HT-29 (cell line): ENCODE data around the gene VWA8. TPM values are rescaled to one million over a fixed set of nuclear protein-coding genes. Genes with fewer than 3 reads are reported as not detected.
A peak's percentile ranks its signal among the peaks of the same experiment; 100 is the strongest.
"Not testable (repeated sequence)": the region's sequence is repeated elsewhere in the genome, so short reads cannot be mapped to it uniquely, and the experiment has no call there.

Source experiments
- DNase-seq: peaks from one replicate; pipeline ENCODE4 v3.0.0-alpha.2; 2015; ENCODE audit warnings: low spot score
- total RNA-seq: library from RNA; depleted of rRNA; stranded (reverse); fragments of >200 nt; shearing (Covaris generic); gene quantifications from 2 replicates; pipeline ENCODE4 v1.2.3, GENCODE V29; 2014

Gene VWA8
- total RNA-seq, 1 experiment from 2014 or later = 17.2 TPM

GRCh38 chr13:41966671-41967070, 5.8 kb upstream of the VWA8 start:
- DNase-seq = no peak

GRCh38 chr13:41962994-41963393, 2.1 kb upstream of the VWA8 start:
- DNase-seq = no peak

- DNase-seq = no peak
These were observed 504 bp upstream of the VWA8 start for GRCh38 chr13:41961466-41961760.

- peak; percentile 66 for DNase-seq
These were observed 685 bp downstream of the VWA8 start for GRCh38 chr13:41960211-41960636.

- DNase-seq = no peak
These were observed 4.6 kb downstream of the VWA8 start for GRCh38 chr13:41956272-41956671.

GRCh38 chr13:41955605-41956004, 5.3 kb downstream of the VWA8 start:
- DNase-seq = no peak

- DNase-seq = no peak
These were observed 6.7 kb downstream of the VWA8 start for GRCh38 chr13:41954226-41954625.

- no peak for DNase-seq
These were observed 8.2 kb downstream of the VWA8 start for GRCh38 chr13:41952749-41953148.

GRCh38 chr13:41949104-41949503, 11.8 kb downstream of the VWA8 start:
- DNase-seq = not testable (repeated sequence)

GRCh38 chr13:41945926-41946325, 15.0 kb downstream of the VWA8 start:
- no peak for DNase-seq

GRCh38 chr13:41944635-41945397, 16.1 kb downstream of the VWA8 start:
- no peak for DNase-seq

GRCh38 chr13:41944229-41944628, 16.7 kb downstream of the VWA8 start:
- no peak for DNase-seq

- DNase-seq = peak; percentile 46
These were observed 18.3 kb downstream of the VWA8 start for GRCh38 chr13:41942462-41943094.

- no peak for DNase-seq
These were observed 19.7 kb downstream of the VWA8 start for GRCh38 chr13:41941174-41941573.

GRCh38 chr13:41939398-41939797, 21.5 kb downstream of the VWA8 start:
- DNase-seq = no peak

- DNase-seq = no peak
These were observed 22.0 kb downstream of the VWA8 start for GRCh38 chr13:41938918-41939317.

GRCh38 chr13:41937388-41937787, 23.5 kb downstream of the VWA8 start:
- no peak for DNase-seq

- DNase-seq = no peak
These were observed 25.4 kb downstream of the VWA8 start for GRCh38 chr13:41935501-41935900.

GRCh38 chr13:41934994-41935393, 25.9 kb downstream of the VWA8 start:
- no peak for DNase-seq

GRCh38 chr13:41934120-41934519, 26.8 kb downstream of the VWA8 start:
- DNase-seq = no peak

- DNase-seq = no peak
These were observed 29.6 kb downstream of the VWA8 start for GRCh38 chr13:41931337-41931736.

- DNase-seq = no peak
These were observed 30.8 kb downstream of the VWA8 start for GRCh38 chr13:41930154-41930553.

GRCh38 chr13:41928323-41928722, 32.6 kb downstream of the VWA8 start:
- DNase-seq = no peak

GRCh38 chr13:41925014-41925413, 35.9 kb downstream of the VWA8 start:
- no peak for DNase-seq
